Measurements from ENCODE around the gene NIT2. TPM values are rescaled to one million over a fixed set of nuclear protein-coding genes. Genes with fewer than 3 reads are reported as not detected.
A peak's percentile ranks its signal among the peaks of the same experiment; 100 is the strongest.
"Not testable (repeated sequence)": the region's sequence is repeated elsewhere in the genome, so short reads cannot be mapped to it uniquely, and the experiment has no call there.

The NIT2 gene
- total RNA-seq, 1 donor from 2014 or later, result 48.7 TPM

DNA sequence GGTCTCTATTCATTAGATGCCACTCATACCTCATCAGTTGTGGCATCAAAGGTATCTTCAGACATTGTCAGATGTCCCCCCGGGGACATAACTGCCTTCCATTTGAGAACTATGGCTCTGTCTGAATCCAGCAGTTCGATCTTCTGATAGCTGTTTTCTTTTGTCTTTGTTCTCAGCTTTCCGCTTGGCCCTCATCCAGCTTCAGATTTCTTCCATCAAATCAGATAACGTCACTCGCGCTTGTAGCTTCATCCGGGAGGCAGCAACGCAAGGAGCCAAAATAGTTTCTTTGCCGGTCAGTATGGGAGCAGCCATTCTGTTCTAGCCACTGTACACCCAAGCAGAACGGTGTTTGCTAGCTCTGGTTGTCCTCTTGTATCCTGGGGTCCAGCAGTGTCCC, 4.4 kb downstream of the NIT2 start:
- ATAC-seq, result no peak

DNA sequence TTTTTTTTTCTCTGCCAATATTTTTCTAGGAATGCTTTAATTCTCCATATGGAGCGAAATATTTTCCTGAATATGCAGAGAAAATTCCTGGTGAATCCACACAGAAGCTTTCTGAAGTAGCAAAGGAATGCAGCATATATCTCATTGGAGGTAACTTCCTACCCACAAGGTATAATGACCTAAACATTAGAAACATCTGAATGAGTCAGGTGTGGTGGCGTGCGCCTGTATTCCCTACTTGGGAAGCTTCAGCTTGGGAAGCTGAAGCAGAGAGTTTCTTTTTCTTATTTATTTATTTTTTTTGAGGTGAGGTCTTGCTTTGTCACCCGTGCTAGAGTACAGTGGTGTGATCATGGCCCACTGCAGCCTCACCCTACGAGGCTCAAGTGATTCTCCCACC, 5.2 kb downstream of the NIT2 start:
- ATAC-seq, result no peak

DNA sequence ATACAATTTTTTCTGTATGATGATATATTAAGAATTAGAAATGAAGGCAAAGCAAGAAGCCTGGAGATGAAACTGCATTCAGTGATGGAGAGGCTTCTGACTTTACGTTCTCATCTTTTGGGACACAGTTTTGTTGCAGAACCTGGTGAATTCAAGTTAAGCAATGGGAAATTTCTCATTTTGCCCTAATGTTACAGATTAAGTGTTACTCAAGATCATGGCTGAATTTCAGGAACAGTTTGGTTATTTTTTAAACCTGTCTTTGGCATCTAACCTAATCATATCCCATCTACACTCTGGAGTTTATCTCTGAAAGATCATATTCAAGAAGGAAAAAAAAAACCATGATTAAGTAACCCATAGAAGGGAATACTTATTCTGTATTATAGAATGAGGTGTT, 6.0 kb downstream of the NIT2 start:
- no peak for ATAC-seq

GRCh38 chr3:100348727-100349126, 14.2 kb downstream of the NIT2 start:
- no peak for ATAC-seq

DNA sequence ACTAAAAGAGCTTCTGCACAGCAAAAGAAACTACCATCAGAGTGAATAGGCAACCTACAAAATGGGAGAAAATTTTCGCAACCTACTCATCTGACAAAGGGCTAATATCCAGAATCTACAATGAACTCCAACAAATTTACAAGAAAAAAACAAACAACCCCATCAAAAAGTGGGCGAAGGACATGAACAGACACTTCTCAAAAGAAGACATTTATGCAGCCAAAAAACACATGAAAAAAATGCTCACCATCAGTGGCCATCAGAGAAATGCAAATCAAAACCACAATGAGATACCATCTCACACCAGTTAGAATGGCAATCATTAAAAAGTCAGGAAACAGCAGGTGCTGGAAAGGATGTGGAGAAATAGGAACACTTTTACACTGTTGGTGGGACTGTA, 17.2 kb downstream of the NIT2 start:
- ATAC-seq, result not testable (repeated sequence)

GRCh38 chr3:100352296-100353231, 18.0 kb downstream of the NIT2 start:
- peak; percentile 32 for ATAC-seq

DNA sequence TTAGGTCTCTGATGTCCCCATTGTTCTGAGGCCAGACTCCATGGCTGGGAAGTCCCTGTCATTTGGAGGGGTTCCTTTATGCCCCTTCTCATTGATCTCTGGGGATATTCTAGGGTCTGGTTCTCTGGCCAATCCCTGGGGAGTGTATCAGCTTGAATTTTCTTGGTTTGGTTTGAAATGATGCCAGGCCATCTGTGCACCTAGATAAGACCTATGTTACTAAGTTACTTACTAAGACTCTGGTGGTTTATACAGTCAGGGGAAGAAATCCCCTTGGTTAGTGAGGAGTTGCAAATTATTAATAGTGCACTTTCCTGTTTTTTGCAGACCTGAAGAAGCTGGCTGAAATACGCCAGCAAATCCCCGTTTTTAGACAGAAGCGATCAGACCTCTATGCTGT, 20.3 kb downstream of the NIT2 start:
- no peak for ATAC-seq

DNA sequence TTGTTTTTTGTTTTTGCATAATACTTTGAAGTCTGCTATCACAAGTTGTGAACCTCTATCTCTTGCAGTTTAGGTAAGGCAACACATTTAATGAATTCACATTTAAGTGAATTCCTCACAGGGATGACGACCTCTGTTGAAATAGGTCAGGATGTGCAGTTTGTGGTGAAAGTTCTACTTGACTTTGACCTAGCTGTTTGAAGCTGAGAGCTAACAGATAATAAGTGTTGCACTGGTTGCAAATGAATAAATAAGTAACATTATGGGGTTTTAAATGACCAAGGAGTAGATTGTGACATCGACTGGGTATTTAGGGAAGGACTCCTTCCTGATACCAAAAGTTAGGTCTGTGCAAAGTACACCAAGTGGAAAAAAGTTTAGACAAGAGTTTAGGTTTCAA, 23.9 kb downstream of the NIT2 start:
- ATAC-seq, result no peak

GRCh38 chr3:100359035-100359434, 24.5 kb downstream of the NIT2 start:
- no peak for ATAC-seq

DNA sequence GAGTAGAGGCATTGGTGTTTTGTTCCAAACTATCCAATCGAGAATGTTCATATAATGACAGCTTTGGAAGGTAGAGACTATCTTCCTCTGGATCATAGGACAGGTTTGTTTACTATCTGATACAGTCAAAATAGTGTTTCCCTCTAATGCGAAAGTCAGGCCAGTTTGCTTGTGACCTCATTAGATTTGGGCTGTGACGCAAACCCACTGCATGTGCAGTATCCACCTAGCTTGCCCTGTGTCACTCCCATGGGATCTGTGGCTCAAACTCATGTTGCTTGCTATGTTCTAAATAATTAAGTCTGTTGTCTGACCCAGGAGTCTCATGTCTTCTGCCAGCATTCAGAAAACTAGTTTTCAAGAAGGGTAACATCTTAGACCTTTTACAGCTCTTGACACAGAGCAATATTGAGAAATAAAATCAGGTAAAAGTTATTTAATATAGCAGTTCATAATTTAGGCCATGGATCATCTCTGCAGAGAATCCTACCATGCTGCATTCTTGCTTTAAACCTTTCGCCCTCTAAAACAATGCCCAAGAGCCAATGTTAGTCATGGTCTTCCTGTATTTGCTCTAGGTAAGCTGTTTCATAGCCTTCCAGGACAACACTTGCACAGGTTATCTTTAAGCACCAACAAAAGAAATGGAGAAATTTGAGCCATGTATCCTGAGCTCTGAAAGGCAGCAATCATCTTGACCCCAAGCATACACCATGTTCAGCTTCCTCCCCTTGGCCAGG, 26.4 kb downstream of the NIT2 start:
- ATAC-seq, result no peak

DNA sequence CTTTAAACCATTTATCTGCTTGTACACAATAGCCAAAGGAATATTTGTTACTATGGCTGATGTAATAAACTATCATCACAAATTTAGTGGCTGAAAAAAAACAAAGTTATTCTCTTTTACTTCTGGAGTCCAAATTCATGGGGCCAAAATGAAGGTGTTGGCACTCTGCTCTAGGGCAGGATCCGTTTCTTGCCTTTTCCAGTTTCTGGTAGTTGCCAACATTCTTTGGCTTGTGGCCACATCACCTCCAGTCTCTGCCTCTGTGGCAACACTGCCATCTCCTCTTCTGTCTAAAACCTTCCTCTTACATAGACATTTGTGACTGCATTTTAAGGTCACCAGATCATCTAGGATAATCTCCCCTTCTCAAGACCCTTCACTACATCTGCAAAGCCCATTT, 27.3 kb downstream of the NIT2 start:
- ATAC-seq, result no peak

GRCh38 chr3:100364421-100364820, 29.9 kb downstream of the NIT2 start:
- ATAC-seq, result no peak

DNA sequence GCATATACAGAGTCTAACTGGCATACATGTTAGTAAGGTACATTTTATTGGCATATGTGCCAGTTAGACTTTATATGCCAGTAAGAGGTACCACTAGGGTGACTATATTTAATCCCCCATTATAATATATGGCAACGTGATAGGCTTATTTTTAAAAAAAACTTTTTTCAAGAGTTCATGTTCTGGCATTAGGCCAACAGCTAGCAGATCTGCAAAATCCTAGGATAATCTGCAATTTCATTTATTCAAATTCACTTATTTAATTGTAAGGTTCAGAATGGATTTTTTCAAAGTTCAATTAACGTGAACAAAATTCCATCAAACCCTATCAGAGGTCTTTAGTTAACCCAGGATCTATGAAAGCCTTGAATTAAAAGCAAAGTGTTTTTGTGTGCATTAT, 31.9 kb downstream of the NIT2 start:
- no peak for ATAC-seq

DNA sequence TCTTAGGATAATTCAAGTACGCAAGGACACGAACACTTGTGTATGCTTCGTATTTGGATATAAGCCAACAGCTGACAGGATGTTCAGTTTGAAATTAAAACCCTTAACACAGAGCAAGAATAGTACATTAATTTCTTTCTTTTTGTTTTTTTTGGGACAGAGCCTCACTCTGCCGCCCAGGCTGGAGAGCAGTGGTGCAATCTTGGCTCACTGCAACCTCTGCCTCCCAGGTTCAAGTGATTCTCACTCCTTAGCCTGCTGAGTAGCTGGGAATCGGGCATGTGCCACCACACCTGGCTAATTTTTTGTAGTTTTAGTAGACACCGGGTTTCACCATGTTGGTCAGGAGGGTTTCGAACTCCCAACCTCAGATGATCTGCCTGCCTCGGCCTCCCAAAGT, 33.9 kb downstream of the NIT2 start:
- no peak for ATAC-seq

DNA sequence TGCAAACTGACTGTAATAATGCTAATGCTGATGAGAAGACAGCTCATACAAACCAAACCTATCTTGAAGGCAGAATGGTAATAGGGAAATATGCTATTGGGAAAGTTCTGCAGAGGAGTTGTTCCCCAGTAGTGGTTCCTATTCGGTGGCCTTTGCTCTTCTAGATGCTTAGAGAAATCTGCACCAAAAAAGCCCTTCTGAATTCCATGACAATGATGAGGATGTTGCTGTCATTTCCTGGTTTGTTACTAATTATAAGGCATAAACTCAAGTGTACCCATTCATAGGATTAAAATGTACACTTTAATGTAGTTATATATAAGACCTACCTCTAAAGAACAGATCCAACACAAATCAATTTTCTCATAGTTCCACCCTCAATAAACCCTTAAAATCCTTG, 36.2 kb downstream of the NIT2 start:
- ATAC-seq, result no peak

DNA sequence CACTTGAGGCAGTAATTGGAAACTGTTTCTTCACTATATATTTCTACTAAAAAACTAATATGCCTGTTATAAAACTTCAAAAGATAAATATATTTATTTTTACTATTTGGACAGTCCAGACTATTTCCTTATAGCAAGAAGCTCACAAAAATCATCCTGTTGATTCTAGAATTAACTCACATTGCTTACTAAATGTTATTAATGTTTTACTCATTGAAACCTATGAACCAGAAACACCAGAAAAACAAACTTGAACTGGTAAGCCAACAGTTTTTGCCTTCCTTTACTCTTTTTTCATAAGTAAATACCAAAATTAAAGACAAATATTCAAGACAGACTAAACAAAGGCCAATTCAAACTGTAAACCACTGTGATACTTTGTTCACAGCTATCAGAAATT, 40.0 kb downstream of the NIT2 start:
- ATAC-seq, result no peak

DNA sequence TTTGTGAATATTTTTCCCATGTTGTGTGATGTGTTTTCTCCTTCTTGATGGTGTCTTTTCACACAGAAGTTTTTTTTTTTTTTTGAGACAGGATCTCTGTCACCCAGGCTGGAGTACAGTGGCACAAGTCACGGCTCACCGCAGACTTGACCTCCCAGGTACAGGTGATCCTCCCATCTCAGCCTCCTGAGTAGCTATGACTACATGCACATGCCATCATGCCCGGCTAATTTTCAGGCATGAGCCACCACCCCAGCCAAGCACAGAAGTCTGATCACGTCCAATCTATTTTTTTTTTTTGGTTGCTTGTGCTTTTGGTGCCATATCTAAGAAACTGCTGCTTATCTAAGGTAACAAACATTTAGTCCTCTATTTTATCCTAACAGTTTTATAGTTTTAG, 41.7 kb downstream of the NIT2 start:
- ATAC-seq, result no peak

GRCh38 chr3:100384733-100385525, 50.4 kb downstream of the NIT2 start:
- no peak for ATAC-seq

DNA sequence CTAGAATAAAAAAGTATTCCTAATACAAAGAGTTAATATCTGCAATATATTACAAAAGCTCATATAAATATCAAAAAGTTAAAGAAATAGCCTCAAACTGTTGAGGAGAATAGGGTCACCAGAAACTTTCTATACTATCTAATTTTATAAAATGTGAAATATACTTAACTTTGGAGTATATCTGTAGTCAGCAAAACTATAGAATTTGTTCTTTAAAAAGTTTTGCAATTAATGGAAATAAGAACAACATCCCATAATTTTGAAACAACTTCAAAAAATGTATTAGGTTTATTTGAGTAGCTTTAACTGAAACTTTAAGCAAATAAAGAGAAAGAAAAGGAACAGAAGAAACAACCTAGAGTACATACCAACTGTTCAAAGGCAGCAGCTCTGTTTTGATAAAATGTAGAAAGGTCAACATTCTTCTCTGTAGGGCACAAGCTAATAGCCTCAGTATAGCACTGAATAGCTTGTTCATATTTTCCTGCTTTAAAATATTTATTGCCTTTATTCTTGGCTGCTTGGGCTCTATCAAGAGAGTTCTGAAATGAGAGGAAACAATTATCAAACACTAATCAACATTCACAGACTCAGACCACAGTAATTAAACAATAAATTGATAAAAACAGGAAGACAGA, 52.0 kb downstream of the NIT2 start:
- ATAC-seq, result no peak

- no peak for ATAC-seq
Measured at GRCh38 chr3:100389025-100389424, 54.5 kb downstream of the NIT2 start.

DNA sequence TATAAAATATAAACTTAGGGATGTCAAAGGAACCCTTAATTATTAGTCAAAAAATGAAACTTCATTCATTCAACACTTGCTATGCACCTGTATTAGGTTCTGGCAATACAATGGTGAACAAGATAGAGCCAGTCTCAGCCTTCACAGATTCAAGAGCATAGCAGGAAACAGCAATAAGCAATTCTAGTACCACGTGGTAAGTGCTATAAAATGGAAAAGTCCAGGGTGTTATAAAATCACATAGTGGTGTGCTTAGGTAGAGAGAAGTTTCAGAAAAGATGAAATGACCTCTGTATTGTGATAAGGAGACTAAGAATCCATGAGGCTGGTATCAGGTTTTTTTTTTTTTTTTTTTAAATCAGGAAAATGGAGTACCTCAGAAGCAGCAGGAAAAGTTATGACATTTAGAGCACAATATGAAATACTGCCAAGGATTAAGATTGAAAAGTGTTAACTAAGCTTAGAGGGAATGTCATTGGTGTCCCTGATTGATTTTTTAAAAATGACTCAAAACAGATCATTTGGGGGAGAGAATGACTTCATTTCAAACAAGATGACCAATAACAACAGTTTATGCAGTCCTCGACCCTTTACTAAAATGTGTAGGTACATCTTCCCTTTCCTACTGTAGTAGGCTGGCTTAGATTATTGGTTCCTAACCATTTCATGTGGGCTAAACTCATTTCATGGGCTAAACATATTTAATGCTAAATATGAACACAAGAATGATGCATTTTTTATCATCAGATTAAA, 61.3 kb downstream of the NIT2 start:
- ATAC-seq, result no peak

- ATAC-seq, result no peak
Measured at GRCh38 chr3:100396967-100397366, 62.4 kb downstream of the NIT2 start.
